ENCODE results near the gene CNNM4.

DNA sequence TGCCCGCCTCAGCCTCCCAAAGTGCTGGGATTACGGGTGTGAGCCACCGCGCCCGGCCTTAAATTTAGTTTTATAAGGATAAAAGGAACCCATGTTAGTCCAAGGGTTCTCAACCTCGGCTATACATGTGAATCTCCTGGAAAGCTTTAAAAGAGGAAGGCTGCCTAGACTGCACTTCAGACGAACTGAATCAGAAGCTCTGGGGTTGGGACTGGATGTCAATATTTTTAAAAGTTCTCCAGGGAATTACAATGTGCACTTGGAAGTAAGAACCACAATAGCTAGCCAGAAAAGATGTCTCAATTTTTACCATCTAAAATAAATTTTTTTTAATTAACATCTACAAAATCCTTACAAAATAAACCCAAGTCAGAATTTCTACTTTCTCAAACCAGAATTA lies 31.0 kb upstream of the CNNM4 start:
- no peak for TF ChIP-seq POLR2AphosphoS5 (IDR thresholded peaks at IDR 0.05; ENCODE audit: low read depth, low read length)
- no peak for TF ChIP-seq POLR2A (IDR thresholded peaks at IDR 0.05; ENCODE audit: low read depth, low read length)
- no peak for TF ChIP-seq TAF1 (IDR thresholded peaks at IDR 0.05; ENCODE audit: borderline replicate concordance, low read depth, low read length)

Measured in GM12892 (cell line).